Activated T-cell treated with anti-CD3 and anti-CD28 coated beads for 48 hours (primary cell): ENCODE results near the gene PLA2G4B.

Experiments used
- DNase-seq: peaks from one replicate; pipeline ENCODE4 v3.0.0-alpha.2; 2020; ENCODE audit warnings: low read depth

The PLA2G4B gene

GRCh38 chr15:41872166-41872747 is 33.6 kb downstream of the PLA2G4B start:
- no peak for DNase-seq

- no peak for DNase-seq
Measured at GRCh38 chr15:41873711-41874110, 35.1 kb downstream of the PLA2G4B start.

- DNase-seq = no peak
Measured at GRCh38 chr15:41874736-41875135, 36.1 kb downstream of the PLA2G4B start.

- no peak for DNase-seq
Measured at GRCh38 chr15:41876007-41876406, 37.4 kb downstream of the PLA2G4B start.

- DNase-seq = no peak
Measured at GRCh38 chr15:41876689-41877088, 38.0 kb downstream of the PLA2G4B start.

GRCh38 chr15:41877631-41878354 is 39.1 kb downstream of the PLA2G4B start:
- DNase-seq = no peak

GRCh38 chr15:41878355-41878699 is 39.7 kb downstream of the PLA2G4B start:
- DNase-seq = no peak

GRCh38 chr15:41879321-41879845 is 40.7 kb downstream of the PLA2G4B start:
- DNase-seq = no peak

GRCh38 chr15:41880156-41880877 is 41.7 kb downstream of the PLA2G4B start:
- DNase-seq = no peak

GRCh38 chr15:41881086-41881485 is 42.4 kb downstream of the PLA2G4B start:
- no peak for DNase-seq

GRCh38 chr15:41881550-41881919 is 42.9 kb downstream of the PLA2G4B start:
- no peak for DNase-seq

GRCh38 chr15:41881920-41882688 is 43.5 kb downstream of the PLA2G4B start:
- no peak for DNase-seq

GRCh38 chr15:41882689-41883483 is 44.2 kb downstream of the PLA2G4B start:
- no peak for DNase-seq

GRCh38 chr15:41883484-41883825 is 44.8 kb downstream of the PLA2G4B start:
- DNase-seq = no peak

GRCh38 chr15:41884458-41884857 is 45.8 kb downstream of the PLA2G4B start:
- no peak for DNase-seq

- DNase-seq = no peak
Measured at GRCh38 chr15:41885321-41885720, 46.7 kb downstream of the PLA2G4B start.

- no peak for DNase-seq
Measured at GRCh38 chr15:41885841-41886240, 47.2 kb downstream of the PLA2G4B start.

- no peak for DNase-seq
Measured at GRCh38 chr15:41886741-41887140, 48.1 kb downstream of the PLA2G4B start.

- no peak for DNase-seq
Measured at GRCh38 chr15:41887161-41887560, 48.5 kb downstream of the PLA2G4B start.

- no peak for DNase-seq
Measured at GRCh38 chr15:41887893-41888292, 49.2 kb downstream of the PLA2G4B start.

GRCh38 chr15:41888662-41889253 is 50.1 kb downstream of the PLA2G4B start:
- DNase-seq = no peak
